Loucy (cell line): ENCODE data around the gene GCA.

Experiments used
- EZH2phosphoT487 ChIP-seq: fragments of 200-600 bp; IDR thresholded peaks from 2 replicates; pipeline ENCODE4 v1.6.1; 2018; ENCODE audit warnings: antibody characterized with exemption, mild to moderate bottlenecking, moderate library complexity, borderline replicate concordance
- TF ChIP-seq, protein P1 (sequence below): fragments of 200-600 bp; sonication (generic); conservative IDR thresholded peaks from 2 replicates; pipeline ENCODE4 v1.5.1; 2014; ENCODE audit warnings: mild to moderate bottlenecking, antibody characterized with exemption, low read length

- TF ChIP-seq, protein P1, sequence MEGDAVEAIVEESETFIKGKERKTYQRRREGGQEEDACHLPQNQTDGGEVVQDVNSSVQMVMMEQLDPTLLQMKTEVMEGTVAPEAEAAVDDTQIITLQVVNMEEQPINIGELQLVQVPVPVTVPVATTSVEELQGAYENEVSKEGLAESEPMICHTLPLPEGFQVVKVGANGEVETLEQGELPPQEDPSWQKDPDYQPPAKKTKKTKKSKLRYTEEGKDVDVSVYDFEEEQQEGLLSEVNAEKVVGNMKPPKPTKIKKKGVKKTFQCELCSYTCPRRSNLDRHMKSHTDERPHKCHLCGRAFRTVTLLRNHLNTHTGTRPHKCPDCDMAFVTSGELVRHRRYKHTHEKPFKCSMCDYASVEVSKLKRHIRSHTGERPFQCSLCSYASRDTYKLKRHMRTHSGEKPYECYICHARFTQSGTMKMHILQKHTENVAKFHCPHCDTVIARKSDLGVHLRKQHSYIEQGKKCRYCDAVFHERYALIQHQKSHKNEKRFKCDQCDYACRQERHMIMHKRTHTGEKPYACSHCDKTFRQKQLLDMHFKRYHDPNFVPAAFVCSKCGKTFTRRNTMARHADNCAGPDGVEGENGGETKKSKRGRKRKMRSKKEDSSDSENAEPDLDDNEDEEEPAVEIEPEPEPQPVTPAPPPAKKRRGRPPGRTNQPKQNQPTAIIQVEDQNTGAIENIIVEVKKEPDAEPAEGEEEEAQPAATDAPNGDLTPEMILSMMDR = no peak
- TF ChIP-seq EZH2phosphoT487 = no peak
Measured at GRCh38 chr2:162316590-162316989, 27.3 kb upstream of the GCA start.
